Fibroblast of gingiva (primary cell): ENCODE results near the gene ATP4A.
A peak's percentile ranks its signal among the peaks of the same experiment; 100 is the strongest.

Experiments used
- DNase-seq: peaks from one replicate; pipeline ENCODE4 v3.0.0-alpha.2; 2011; ENCODE audit warnings: low read depth

Gene ATP4A

GRCh38 chr19:35565016-35565856 is 1.8 kb upstream of the ATP4A start:
- DNase-seq = no peak

- DNase-seq = no peak
These were observed 682 bp downstream of the ATP4A start for GRCh38 chr19:35562776-35563175.

- DNase-seq = no peak
These were observed 1.1 kb downstream of the ATP4A start for GRCh38 chr19:35562336-35562735.

- no peak for DNase-seq
These were observed 2.0 kb downstream of the ATP4A start for GRCh38 chr19:35561436-35561835.

- no peak for DNase-seq
These were observed 2.8 kb downstream of the ATP4A start for GRCh38 chr19:35560677-35561076.

GRCh38 chr19:35560271-35560670 is 3.2 kb downstream of the ATP4A start:
- DNase-seq = no peak

- DNase-seq = no peak
These were observed 3.7 kb downstream of the ATP4A start for GRCh38 chr19:35559781-35560180.

GRCh38 chr19:35559281-35559659 is 4.2 kb downstream of the ATP4A start:
- no peak for DNase-seq

- DNase-seq = no peak
These were observed 4.8 kb downstream of the ATP4A start for GRCh38 chr19:35558400-35559280.

GRCh38 chr19:35557539-35558399 is 5.7 kb downstream of the ATP4A start:
- peak; percentile 23 for DNase-seq

- no peak for DNase-seq
These were observed 6.5 kb downstream of the ATP4A start for GRCh38 chr19:35556846-35557538.

- DNase-seq = no peak
These were observed 7.3 kb downstream of the ATP4A start for GRCh38 chr19:35556025-35556590.

- DNase-seq = no peak
These were observed 8.0 kb downstream of the ATP4A start for GRCh38 chr19:35555301-35556005.

GRCh38 chr19:35554076-35554475 is 9.4 kb downstream of the ATP4A start:
- DNase-seq = no peak

GRCh38 chr19:35553385-35554000 is 10.0 kb downstream of the ATP4A start:
- DNase-seq = no peak

- no peak for DNase-seq
These were observed 10.7 kb downstream of the ATP4A start for GRCh38 chr19:35552534-35553384.

- no peak for DNase-seq
These were observed 12.2 kb downstream of the ATP4A start for GRCh38 chr19:35551091-35551810.

- DNase-seq = no peak
These were observed 13.5 kb downstream of the ATP4A start for GRCh38 chr19:35549879-35550523.
